ENCODE data around the gene ASIC5.
"Not testable (repeated sequence)": the region's sequence is repeated elsewhere in the genome, so short reads cannot be mapped to it uniquely, and the experiment has no call there.

ASIC5 gene, protein sequence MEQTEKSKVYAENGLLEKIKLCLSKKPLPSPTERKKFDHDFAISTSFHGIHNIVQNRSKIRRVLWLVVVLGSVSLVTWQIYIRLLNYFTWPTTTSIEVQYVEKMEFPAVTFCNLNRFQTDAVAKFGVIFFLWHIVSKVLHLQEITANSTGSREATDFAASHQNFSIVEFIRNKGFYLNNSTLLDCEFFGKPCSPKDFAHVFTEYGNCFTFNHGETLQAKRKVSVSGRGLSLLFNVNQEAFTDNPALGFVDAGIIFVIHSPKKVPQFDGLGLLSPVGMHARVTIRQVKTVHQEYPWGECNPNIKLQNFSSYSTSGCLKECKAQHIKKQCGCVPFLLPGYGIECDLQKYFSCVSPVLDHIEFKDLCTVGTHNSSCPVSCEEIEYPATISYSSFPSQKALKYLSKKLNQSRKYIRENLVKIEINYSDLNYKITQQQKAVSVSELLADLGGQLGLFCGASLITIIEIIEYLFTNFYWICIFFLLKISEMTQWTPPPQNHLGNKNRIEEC

DNA sequence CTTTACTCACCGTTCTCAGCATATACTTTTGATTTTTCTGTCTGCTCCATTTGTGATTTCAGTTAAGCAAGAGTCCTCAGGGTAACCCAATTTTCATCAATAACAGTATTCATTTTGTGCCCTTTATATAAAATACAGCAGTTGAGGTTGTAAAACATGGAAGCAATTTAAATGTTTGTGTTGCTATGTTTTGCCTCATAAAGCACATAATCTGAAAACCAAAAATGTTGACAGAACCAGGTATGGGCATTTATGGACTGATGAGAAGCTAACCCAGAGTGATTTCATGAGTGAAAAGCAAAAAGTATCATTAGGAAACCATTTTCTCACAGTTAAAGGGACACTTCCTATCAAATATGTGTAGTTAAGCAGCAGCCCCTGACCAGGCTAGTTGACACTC, at the start of gene ASIC5:
ASIC5 (minus strand) TSS at position 101 of the 400 bp plus-strand sequence; CDS start at position 50, 51 bp downstream.
- no peak for DNase-seq (ENCODE audit: low spot score)

DNA sequence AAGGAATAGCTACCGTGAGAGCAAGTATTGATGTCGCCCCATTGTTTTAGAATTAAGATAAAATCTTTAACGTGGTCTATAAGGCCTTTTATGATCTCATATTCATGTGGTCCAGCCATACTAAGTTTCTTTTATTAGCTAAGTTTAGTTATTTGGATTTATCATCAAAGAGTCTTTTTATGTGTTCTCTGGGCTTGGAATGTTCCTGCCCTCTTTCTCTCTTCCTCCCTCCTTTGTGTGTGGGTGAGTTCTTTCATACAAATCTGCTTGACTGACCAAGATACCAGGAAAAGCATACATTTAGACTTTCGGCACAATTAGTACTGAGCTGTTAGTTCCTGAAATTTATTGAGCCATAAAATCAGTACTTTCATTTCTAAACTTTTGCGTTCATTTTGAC, 48.7 kb upstream of the ASIC5 start:
- no peak for DNase-seq (ENCODE audit: low spot score)

DNA sequence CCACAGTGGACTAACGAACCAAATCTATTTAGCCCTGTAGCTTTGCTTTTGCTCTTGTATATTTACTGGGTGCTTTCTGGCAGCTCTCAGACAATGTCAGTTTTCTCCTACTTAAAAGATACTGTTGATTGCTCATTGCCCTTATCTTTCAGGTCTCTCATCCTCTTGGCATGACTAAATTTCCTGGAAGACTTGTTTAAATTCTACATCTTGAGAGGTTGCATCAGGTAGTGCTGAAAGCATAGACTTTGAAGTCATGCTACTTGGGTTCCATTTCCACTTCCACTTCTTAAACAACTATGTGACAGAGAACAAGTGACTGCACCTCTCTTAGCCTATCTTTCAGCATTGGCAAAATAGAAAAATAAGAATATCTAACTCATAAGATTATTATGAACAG, 45.8 kb upstream of the ASIC5 start:
- no peak for DNase-seq (ENCODE audit: low spot score)

DNA sequence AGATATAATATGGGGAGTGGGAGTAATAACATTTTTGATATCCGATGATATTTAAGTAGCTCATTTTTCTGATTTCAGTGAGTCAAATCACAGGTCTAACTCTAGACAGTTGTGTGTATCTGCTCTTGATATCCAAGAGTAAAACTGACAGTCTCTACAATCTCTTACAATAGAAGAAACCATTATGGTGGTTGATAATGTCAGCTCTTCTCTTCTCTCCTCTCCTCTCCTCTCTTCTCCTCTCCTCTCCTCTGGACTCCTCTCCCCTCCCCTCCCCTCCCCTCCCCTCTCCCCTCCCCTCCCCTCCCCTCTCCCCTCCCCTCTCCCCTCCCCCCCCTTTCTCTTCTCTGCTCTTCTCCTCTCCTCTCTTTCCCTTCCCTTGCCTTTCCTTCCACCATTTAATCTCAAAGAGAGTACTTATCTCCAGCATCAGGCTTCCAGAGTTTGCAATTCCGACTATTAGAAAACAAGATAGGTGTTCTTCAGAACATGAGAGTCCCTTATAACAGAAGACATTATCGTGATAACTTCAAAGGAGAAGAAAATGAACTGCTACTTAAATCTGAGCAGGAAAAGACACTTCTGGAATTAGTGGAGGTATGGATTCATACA, 43.6 kb upstream of the ASIC5 start:
- no peak for DNase-seq (ENCODE audit: low spot score)

DNA sequence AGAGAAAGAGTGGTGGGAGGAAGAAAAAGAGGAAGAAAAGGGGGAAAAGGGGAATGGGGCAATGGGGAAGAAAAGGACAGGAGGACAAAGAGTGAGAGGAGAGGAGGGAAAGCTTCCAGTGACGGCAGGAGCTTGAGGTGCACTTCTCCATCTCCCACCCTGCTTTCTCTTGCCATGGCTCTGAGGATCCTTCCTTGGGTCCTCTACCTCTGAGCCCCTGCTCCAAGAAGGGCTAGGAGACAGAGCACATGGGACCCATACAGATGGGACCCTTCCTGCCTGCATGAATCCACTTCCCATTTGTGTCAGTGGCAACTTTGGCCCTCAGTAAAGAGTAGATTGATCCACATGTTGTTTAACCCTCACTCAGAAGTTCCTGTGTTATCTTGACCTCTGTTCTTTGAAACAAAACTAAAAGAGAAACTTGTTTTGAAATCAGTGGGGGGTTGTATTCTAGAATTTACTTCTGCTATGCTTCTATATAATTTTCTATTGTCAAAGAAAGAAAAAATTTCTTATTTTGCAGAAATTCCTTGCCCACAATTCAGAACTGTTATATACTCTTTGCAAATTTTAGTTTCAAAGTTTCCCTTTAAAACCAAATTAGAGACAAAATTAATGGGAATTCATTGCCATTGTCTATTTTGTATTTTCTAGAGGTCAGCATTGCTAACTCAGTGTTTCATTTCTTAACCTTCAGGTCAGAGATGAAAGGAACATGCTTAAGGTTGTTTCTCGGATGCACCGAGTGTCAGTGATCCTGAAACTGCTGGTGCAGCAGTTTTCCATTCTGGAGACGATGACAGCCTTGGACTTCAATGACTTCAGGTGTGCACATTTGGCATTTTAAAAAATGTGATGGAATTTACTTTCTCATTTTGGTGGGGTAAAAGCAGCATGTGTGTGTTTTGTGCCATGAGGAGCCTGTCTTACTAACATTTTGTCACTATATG, 42.4 kb upstream of the ASIC5 start:
- no peak for DNase-seq (ENCODE audit: low spot score)

DNA sequence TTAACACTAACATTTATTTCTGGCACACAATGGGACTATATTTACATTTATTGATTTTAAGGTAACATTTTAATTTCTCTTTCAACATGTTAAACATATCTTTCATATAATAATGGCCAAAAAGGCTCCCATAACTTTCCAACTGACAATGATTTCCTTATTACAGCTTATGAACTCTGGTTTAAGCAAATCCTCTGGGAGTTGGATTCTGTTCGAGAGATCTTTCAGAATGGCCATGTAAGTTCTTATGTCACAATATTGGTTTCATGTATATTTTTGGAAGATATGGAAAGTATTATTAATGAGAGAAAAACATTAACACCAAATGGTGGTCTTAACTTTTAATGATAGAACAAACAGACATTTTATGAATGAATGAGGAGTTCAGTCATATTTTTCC, 41.5 kb upstream of the ASIC5 start:
- DNase-seq (ENCODE audit: low spot score), result no peak

DNA sequence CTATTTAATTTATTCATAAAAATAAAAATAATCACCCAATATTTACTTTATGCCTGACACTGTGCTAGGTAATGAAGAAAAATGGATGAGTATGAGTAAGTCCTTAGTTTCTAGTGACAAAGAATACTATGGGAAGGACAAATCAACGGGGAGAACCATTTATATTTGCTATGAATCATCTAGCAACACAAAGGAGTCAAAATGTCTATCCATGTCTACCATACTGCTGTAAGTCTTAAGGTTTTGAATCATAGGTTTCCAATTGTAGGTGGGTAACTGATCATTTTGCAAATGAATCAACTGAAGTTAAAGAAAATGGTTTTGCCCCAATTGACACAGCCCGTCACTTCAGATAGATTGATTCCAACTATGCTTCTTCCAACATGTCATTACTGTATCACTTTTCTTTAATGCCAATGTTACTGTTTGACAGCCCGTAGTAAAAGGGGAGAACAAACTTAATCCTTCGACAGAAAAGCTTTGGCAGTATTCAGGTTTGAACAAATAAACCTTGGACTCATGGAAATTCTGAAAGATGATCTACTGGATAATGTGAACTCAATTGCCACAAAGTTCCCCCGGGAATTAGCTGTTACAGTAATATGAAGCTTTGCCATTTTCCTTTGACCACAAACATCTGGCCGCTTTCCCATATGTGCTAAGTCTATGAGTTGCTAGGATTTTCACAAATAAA, 40.6 kb upstream of the ASIC5 start:
- DNase-seq (ENCODE audit: low spot score), result peak; percentile 21

DNA sequence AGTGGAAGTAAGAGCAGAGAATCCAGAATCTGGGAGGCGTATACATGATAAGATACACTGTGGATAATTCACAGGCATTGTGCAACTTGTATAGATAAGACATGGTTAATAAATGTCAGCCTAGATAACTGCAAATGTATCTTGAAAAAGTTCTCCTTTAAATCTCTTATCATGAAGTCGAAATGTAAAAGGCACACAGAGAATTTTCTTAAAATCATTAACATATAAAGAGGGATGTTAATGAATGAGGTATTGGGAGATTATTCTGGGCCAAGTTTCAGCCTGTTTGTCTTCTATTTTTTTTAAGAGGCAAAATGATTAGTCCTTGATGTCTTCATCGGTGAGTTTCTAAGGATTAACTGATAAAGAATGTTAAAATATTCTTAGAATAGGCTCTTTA, 38.3 kb upstream of the ASIC5 start:
- no peak for DNase-seq (ENCODE audit: low spot score)

DNA sequence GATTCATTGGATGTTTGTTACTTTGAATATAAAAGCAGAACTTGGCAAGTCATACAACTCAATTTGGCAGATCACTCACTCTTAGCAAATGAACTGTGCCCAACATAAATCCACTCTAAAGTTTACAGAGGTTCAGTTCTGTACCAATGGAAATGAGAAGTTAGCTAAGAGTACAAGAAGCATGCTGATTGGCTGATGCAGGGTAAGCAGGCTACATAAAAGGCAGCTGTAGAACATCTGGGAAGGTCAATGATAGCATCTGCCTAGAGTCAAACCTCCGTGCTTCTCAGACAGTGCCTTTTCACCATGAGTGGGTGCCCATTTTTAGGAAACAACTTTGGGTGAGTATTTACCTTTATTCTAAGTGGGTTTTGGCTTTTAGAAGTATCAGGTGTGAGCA, 37.4 kb upstream of the ASIC5 start, which contains the start of gene TDO2:
TDO2 (plus strand) TSS at position 244 of the 400 bp plus-strand sequence; CDS start at position 307, 63 bp downstream.
- no peak for DNase-seq (ENCODE audit: low spot score)

DNA sequence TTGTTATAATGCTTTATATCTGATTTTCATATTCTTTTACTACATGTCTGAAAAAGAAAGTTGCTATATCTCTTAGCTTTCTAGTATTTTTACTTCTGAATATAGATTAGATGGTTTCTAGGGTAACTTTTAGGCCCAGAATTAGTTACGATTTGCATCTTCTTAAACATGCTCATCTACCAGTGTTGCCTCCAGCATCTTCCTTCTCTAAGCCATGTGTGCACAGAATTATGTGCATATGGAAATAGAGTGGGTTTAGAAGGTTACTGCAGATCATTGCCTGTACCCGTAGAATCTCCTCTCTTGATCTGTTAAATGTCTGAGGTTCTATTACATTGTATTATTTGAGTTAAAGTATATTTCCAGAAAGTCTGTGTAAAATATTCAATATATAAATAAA, 34.9 kb upstream of the ASIC5 start:
- no peak for DNase-seq (ENCODE audit: low spot score)

DNA sequence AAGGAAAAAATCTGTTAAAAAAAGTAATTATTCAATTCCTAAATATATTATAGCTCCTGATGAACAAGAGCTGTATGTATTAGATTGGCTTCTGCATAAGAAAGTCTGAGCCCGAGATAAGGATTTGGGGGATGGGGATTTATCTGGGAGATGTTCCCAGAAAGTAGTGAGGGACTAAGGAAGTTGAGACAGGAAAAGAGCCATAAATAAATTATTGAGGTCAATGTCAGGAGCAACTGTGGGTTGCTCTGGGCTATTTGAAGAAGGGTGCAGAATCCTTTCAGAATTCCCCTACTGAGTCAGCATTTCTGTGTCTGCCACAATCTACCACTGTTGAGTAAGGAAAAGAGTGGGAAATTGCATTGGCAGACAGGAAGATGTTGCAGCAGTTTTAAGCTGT, 34.3 kb upstream of the ASIC5 start:
- DNase-seq (ENCODE audit: low spot score), result peak; percentile 52

DNA sequence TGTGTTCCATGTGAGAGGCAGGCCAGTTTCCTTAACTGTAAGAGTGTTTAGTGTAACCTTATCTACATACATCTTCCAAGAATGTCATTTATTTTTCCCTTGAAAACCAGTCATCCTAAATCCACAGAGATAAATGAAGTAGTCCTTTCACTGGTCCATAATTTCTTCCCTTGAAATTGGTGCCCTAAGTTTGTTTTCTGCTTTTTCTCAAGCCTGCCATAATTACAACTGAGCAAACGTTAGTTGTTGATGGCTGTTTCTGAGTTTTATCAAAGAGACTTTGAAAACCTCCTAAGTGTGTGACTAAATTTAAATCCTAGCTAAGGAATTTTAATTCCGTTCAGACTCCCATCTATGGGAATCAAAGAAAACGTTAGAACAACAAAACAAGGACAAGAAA, 33.8 kb upstream of the ASIC5 start:
- DNase-seq (ENCODE audit: low spot score), result no peak

DNA sequence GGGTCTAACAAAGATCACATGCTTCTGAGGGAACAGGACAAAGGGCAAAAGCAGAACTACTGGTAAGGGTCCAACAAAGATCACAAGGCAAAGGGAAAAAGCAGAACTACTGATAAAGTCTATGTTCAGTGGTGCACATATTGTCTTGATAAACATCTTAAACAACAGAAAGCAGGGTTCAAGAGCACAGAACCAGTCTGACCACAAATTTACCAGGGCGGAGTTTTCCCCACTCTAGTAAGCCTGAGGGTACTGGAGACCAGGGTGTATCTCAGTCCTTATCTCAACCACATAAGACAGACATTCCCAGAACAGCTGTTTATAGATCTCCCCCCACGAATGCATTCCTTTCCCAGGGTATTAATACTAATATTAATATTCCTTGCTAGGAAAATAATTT, 32.3 kb upstream of the ASIC5 start:
- not testable (repeated sequence) for DNase-seq (ENCODE audit: low spot score)

DNA sequence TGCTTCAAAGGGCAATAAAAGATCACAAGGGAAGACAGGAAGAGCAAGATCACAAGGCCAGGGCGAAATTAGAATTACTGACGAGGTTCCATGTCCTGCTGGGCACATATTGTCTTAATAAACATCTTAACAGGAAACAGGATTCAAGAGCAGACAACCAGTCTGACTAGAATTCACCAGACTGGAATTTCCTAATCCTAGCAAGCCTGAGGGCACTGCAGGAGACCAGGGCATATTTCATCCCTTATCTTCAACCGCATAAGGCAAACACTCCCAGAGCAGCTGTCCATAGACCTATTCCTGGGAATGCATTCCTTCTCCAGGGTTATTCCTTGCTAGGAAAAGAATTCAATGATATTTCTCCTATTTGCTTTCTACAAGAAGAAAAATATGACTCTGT, 25.0 kb upstream of the ASIC5 start:
- no peak for DNase-seq (ENCODE audit: low spot score)

DNA sequence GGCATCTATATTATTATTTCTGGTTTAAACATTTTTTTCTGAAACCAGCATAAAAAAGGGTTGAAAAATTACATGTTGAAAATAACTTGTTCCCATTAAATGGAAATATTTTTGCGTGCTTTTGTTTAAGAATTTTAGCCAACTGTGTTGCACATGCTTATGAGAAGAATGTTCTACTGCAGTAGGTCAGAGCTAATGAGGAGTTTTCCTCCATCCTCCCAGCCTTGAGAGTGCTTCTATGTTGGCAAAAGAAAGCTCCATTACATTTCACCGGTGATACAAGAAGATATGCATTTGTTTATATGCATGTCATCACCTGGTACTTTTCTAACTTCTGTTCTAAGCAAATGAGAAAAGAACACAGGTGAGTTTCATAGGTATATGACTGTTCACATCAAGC, 23.9 kb upstream of the ASIC5 start:
- DNase-seq (ENCODE audit: low spot score), result no peak

DNA sequence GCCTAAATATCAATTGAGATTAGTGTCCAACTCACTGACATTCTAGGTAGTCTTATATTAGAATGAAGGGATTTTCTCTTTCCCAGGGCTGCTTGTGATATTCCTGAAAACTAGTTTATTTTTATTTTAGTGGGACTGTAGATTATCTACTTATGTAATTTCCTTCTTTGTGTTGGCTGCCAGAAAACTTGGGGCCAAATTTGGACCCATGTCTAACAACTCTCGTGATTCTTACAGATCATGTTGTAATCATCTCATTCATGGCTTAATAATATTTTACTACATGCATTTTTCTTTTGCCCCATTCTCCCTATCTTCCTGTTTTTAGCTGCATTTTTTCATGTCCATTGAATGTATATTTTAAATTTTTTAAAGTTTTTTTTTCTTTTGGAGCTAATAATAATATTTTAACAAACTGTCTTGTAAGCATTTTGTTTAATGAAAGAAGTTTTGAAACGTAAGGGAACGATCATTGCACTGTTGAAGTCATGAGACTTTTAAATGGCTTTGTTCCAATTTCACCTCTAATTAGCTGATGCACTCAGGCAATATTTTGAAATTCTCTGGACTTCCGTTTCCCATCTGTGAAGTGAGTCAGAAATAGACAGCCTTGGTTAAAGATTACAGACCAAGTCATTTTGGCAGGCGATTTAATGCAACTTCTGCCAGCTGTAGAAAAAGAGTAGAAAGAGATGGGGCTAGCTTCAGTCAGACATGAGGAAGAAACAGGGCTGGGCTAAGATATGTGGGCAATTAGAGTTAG, 23.1 kb upstream of the ASIC5 start:
- peak; percentile 91 for DNase-seq (ENCODE audit: low spot score)

DNA sequence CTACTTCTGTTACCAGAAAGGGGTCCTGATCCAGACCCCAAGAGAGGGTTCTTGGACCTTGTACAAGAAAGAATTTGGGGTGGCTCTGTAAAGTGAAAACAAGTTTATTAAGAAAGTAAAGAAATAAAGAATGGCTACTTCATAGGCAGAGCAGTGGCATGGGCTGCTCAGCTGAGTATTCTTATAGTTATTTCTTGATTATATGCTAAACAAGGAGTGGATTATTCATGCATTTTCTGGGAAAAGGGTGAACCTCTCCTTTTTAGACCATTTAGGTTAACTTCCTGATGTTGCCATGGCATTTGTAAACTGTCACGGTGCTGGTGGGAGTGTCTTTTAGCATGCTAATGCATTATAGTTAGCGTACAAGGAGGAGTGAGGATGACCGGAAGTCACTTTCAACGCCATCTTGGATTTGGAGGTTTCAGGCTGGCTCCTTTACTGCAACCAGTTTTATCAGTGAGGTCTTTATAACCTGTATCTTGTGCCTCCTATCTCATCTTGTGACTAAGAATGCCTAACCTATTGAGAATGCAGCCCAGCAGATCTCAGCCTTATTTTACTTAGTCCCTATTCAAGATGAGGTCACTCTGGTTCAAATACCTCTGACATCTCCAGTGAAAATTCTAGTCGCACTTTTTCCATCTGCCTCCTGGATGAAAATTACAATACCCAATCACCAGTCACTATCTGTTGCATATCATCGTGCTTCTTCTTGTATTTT, 21.9 kb upstream of the ASIC5 start:
- peak; percentile 53 for DNase-seq (ENCODE audit: low spot score)

DNA sequence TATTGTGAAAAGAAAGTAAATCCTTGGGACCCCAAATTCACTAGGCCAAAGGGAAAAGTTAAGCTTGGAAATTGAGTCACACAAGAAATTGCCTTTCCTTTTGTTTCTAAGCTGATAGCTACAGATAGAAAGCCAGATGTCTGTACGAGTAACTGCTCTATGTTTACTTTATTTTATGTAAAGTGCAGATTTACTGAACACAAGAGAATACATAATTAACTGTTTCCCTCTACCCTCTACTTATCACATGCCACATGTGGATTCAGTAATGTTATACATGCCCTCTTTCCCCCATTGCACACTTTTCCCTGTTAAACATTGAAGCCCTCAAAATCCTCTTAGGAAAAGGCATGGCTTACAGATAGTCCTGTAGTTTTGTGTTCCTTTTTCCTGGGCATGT, 21.0 kb upstream of the ASIC5 start:
- DNase-seq (ENCODE audit: low spot score), result no peak

DNA sequence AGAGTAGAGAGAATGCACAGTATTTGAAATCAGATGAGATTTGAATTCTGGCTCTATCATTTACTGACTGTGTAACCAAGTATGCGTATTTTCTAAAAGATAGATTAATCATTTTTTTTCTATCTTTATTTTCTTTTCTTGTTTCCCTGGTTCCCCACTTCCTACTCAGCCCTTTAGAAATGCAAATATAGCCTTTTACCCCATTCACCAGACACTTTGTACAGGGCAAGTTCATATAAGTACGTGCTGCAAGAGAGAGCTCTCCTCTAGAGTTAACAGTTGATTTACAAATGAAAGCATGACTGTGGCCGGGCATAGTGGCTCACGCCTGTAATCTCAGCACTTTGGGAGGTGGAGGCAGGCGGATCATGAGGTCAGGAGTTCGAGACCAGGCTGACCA, 19.6 kb upstream of the ASIC5 start:
- DNase-seq (ENCODE audit: low spot score), result no peak

DNA sequence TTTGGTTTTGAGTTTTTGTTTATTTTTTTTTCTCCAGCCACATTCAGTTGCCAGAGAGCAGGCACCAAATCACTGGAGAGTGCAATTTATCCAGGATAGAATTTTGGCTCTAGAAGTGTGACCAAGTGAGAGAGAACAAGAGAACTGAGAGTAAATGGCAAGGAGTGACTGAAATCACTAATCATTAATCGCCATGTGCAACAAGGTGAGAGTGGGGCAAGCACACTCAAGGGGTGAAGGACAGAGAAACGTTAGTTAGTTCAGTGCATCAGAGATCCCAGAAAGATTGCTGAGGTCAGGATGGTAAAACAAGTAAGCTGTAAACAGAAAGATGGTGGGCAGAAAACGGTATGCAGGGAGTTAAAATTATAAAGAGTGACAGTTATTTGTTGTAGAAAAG, 17.8 kb upstream of the ASIC5 start:
- DNase-seq (ENCODE audit: low spot score), result no peak
